Measurements from ENCODE around the gene APEX2.

- TF ChIP-seq MXI1 (IDR thresholded peaks at IDR 0.05; ENCODE audit: borderline replicate concordance, low read depth, low read length) (no peak), CTCF (conservative IDR thresholded peaks at IDR 0.05; ENCODE audit: low read depth, low read length) (no peak), RAD21 (IDR thresholded peaks at IDR 0.05; ENCODE audit: low read length) (no peak), CEBPB (IDR thresholded peaks at IDR 0.05; ENCODE audit: low read depth, low read length) (no peak), BHLHE40 (IDR thresholded peaks at IDR 0.05; ENCODE audit: low read depth, low read length) (no peak), POLR2A (IDR thresholded peaks at IDR 0.05; ENCODE audit: low read depth, low read length) (no peak), SMC3 (IDR thresholded peaks at IDR 0.05; ENCODE audit: low read depth, low read length) (no peak), MAFK (IDR thresholded peaks at IDR 0.05; ENCODE audit: low read depth, low read length) (no peak)
- TF ChIP-seq, protein P1, sequence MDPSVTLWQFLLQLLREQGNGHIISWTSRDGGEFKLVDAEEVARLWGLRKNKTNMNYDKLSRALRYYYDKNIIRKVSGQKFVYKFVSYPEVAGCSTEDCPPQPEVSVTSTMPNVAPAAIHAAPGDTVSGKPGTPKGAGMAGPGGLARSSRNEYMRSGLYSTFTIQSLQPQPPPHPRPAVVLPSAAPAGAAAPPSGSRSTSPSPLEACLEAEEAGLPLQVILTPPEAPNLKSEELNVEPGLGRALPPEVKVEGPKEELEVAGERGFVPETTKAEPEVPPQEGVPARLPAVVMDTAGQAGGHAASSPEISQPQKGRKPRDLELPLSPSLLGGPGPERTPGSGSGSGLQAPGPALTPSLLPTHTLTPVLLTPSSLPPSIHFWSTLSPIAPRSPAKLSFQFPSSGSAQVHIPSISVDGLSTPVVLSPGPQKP (IDR thresholded peaks at IDR 0.05; ENCODE audit: borderline replicate concordance, low read depth, low read length) = no peak
- TF ChIP-seq, protein P2, sequence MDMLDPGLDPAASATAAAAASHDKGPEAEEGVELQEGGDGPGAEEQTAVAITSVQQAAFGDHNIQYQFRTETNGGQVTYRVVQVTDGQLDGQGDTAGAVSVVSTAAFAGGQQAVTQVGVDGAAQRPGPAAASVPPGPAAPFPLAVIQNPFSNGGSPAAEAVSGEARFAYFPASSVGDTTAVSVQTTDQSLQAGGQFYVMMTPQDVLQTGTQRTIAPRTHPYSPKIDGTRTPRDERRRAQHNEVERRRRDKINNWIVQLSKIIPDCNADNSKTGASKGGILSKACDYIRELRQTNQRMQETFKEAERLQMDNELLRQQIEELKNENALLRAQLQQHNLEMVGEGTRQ (IDR thresholded peaks at IDR 0.05; ENCODE audit: low read depth, low read length) = no peak
These were observed 38.4 kb upstream of the APEX2 start for GRCh38 chrX:54961750-54962149.
